NCI-H2107 treated with DMSO at 0.1 percent for 48 hours (cell line): ENCODE measurements around the gene TMEM169.
"Not testable (repeated sequence)": the region's sequence is repeated elsewhere in the genome, so short reads cannot be mapped to it uniquely, and the experiment has no call there.

ENCODE experiments used
- DNase-seq: peaks from one replicate; lab custom pipeline; 2025; ENCODE audit not compliant: unreplicated experiment; lab: John Stamatoyannopoulos, UW

The TMEM169 gene

DNA sequence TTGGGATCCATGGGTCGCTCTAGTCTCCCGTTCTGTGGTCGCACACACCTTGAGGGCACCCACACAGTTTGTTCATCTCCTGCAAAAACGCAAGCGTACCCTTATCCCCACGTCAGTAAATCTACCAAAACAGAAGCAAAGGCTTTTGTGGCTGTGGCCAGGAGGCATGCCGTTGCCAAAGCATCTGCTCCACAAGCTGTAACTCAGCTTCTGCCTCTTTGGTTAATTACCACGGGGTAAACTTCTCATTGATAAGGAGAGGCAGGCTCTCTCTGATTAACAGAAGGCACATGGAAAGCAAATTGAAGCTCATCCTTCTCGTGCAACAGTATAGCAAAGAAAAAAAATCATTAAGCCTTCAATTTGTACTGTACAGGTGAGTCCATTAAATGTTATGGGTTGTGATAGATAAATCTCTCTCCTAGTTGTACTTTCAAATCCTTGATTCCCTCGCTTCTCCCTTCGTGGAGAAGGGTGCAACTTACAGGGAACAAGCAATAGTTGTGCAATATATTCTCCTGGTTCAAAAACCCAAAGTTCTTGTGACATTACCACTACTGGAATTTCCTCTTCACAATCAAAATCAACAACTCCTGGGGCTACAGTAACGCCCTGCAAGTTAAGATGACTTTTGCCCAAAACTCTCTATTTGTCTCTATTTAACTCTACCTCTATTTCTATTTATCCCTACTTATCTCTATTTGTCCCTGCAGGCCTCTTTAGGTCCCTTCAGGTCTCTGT is 10.4 kb upstream of the TMEM169 start:
- DNase-seq = no peak

DNA sequence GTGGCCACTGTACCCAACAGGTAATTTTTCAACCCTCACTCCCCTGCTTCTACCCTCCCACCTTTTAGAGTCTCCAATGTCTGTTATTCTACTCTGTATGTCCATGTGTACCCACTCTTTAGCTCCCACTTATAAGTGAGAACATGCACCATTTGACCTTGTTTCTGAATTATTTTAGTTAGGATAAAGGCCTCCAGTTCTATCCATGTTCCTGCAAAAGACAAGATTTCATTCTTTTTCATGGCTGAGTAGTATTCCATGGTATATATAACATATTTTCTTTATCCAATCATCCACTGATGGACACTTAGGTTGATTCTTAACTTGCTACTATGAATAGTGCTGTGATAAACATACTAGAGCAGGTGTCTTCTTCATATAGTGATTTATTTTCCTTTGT is 9.2 kb upstream of the TMEM169 start:
- DNase-seq = no peak

DNA sequence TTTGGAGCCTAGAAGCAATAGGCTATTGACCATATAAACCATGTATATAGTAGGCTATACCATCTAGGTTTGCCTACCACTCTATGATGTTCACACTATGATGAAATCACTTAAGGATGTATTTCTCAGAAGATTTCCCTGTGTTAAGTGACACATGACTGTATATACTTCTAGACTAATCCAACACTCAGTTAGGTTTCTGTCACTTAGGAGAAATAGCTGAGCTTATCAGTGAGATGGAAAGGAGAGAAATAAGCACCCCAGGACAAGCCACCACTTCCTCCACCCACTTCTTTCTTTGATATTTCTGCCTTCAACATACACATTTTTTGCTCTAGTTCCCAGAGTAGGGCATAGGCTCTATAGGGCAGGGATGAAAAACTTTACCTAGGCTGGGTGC is 7.9 kb upstream of the TMEM169 start:
- no peak for DNase-seq

DNA sequence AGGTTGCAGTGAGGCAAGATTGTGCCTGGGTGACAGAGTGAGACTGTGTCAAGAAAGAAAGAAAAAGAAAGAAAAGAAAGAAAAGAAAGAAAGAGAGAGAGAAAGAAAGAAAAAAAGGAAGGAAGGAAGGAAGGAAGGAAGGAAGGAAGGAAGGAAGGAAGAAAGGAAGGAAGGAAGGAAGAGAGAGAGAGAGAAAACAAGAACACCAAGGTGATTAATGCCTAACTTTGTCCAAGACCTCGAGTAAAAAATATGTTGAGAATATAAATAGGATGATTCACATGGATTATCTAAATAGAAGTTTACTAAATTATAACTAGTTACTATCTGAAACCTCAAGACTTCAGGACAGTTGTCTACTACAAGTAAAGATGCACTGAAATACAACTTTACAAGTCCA is 7.3 kb upstream of the TMEM169 start:
- no peak for DNase-seq

DNA sequence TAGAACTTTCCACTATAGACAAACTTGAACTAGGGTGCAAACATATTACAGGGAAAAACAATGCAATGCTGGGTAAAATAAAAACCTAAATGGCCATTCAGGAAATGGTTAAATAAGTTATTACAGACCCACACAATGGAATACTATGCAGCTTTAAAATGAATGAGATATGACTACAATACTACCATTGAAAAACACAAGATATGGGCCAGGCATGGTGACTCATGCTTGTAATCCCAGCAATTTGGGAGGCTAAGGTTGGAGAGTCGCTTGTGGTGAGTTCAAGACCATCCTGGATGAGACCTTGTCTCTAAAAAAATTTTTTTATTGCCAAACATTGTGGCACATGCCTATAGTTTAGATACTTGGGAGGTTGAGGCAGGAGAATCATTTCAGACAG is 6.9 kb upstream of the TMEM169 start:
- no peak for DNase-seq

DNA sequence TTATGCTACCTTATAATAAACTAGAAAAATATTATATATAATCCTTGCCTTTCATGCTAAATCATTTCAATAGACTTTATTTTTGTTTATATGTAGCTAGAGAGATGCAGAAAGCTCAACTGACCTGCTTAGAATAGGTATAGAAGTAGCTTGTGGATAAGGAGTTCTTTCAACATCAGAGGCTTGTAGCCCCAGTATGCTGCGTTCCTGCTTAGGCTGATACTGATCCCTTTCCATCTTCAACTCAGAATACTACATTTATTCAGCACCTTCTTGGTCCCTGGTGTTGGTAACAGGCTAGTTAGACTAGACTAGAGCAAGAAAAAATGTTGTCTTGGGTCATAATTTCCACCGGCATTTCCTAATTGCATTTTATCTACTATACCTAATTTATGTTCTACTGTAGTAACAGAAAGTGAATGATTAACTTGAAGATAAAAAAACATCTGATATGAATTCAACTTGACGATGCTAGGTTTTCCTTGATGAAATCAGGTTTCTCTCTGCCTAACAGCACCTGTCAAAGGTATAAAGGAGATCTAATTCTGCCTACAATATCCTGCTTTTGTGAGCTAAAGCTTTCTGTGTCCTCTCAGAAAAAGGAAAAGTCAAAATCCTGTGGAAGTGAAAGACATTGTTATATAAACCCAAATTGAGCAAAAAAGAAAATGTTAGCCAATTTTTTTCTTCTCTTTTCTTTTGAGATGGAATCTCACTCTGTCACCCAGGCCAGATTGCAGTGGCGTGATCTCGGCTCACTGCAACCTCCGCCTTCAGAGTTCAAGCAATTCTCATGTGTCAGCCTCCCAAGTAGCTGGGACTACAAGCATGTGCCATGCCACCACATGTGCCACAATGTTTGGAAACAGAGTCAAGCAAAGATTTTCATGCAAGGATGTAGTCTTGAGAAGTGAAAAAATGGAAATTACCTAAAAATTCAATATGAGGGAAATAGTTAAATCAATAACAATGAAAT is 5.9 kb upstream of the TMEM169 start:
- no peak for DNase-seq

DNA sequence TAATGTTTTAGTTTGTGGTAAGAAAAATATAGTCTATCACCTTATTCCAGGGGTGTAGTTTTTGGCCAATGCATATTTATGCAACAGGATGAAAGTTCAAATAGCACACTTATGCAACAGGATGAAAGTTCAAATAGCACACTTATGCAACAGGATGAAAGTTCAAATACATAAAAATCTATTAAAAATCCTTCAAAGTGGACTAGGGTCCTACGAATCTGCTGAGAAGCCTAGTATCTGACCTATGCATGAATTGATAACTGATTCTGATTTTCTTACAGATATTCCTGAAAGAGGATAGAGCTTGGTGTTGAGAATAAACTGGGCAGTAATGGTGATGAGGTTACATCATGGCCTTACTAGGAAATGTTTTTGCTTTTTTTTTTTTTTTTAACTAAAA is 2.9 kb upstream of the TMEM169 start:
- DNase-seq = no peak

DNA sequence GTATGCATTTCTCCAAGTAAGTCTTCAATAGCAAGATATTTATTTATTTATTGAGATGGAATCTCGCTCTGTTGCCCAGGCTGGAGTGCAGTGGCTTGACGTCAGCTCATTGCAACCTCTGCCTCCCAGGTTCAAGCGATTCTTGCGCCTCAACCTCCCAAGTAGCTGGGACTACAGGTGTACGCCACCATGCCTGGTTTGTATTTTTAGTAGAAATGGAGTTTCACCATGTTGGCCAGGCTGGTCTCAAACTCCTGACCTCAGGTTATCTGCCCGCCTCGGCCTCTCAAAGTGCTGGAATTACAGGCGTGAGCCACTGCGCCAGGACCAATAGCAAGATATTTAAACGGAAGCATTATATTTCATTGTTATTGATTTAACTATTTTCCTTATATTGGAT is 1.7 kb upstream of the TMEM169 start:
- DNase-seq = not testable (repeated sequence)

DNA sequence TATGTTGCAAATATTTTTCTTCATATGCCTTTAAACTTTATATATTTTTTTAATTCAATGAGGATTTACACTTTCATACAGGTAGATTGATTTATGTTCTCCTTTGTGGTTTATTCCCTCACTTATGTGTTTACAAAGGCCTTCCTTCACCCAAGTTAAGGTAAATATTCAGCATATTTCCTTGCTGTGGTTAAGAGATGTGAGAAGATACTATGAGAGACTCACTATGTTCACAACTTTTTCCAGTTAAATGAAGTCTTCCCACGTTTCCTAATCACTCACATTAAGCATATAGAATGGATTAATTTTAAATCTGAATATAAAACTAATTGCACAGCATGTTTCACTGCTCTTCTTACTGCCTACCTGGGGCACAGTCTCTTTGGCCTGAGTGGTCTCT is 707 bp upstream of the TMEM169 start:
- DNase-seq = no peak

DNA sequence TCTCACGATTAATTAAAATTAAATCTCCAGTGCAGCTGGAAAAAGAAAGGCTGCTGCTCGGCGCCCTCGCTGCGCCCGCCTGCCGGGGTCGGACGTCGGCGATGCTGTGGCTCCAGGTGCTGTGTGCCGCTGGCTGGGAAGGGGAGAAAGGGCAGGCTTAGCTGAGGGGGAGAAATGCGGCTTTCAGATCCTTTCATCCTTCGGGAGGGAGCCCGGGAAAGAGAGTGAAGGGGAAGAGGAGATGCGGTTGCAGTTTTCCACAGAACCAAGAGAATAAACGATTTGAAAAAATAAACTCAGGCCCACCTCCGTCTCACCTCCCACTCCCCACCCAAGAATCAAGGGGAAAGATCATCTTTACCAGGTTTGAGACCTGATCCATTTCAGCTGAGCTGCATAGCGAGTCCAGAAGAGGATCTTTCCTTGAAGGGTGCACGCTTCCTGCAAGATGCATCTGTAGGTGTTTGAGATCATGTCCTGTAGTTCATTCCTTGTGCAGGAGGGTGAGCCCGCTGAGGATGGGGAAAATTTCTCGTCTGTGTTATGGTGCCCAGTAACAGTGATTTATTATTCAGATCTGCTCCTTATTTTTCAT is 495 bp downstream of the TMEM169 start:
- DNase-seq = peak; percentile 35

DNA sequence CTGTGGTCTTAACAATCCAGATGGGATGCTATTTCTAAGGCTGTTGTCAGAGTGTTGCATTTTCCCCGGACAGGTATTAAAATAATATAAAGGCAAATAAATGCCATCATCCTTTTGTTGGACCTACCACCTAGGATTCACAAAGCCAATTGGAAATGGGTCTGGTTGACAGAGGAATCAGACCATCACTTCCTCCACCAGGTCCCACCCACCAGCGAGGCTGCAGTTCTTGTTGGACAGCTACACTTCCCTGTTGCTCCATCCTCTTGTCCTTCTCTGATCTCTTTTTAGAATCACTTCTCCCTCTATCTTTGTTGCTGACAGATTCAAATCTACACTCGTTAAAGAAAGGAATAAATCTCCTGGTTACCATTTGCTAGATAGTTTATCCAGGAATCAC is 1.1 kb downstream of the TMEM169 start:
- DNase-seq = no peak

DNA sequence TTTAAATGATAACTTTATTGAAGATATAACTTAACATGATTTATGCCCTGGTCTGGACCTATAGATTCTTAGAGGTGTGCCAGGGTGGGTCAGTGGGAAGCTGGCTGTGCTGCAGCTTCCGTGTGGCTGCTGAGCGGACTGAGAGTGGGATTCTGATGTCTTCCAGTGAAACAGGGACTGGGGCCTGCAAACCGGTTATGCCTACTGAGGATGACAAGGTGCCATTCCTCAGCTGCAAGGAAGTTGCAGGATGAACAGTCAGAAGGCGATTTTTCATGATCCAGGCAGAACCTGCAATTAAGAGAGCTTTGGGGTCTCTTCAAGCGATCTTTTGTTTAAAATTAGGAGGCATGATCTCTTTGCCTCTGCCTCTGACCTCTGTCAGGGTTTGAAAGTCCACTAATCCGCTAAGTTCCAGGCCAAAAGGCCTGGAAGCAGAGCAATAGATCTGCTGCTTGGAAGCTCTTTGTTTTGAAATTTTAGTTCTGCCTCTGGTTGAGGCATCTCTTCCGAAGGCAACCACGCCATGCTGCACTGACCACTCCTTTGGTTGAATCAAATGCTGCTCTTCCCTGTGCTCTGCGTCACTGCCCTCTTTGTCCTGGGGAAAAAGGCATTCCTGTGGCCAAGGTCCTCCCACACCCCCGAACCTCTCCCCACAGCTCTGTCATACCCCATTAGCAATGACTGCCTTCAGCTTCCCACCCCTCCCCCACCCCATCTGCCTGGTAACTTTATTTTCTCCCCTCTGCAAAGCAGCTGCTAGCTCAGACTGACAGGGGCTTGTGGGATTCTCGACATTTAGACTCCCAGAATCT is 2.0 kb downstream of the TMEM169 start:
- peak; percentile 60 for DNase-seq

DNA sequence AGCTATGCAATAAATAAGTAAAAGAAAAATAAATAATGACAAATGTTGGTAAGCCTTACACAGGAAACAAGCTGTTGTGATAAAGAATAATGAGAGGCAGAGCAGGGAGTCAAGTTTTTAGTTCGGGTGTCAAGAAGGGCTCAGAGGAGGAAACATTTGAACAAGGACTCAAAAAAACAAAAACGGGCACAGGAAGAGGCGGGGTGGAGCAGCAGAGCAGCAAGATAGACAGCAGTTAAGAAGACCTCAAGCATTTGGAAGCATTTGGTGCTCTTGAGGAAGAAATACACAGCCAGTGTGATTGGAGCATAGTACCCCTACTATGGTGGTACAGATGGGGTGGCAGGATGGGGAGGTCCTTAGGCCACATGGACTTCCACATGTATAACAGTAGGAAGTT is 2.8 kb downstream of the TMEM169 start:
- no peak for DNase-seq

DNA sequence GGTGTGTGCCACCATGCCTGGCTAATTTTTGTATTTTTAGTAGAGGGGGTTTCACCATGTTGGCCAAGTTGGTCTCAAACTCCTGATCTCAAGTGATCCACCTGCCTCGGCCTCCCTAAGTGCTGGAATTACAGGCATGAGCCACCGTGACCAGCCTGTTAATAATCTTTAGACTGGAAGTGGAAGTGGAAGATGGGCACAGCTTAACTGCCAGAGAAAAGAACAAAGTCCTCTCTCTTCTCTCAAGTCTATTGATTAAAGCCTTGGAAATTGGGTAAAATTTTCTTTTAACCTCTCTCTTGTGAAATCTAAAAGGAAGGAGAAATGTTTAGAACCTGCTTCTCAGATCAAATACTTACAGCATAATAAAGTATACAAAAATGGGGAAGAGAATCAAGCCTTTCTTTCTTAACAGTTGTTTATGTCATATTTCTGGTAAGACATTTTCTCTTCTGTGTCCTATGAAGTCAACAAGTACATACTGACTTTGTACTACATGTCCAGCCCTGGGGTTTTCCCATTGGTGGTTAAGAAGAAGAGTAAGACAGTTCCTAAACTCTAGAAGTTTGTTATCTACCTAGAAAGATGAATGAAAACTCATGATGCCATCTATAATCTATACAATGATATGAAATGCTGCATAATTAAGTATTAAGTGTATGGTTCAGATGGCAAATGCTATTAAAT is 4.6 kb downstream of the TMEM169 start:
- no peak for DNase-seq

DNA sequence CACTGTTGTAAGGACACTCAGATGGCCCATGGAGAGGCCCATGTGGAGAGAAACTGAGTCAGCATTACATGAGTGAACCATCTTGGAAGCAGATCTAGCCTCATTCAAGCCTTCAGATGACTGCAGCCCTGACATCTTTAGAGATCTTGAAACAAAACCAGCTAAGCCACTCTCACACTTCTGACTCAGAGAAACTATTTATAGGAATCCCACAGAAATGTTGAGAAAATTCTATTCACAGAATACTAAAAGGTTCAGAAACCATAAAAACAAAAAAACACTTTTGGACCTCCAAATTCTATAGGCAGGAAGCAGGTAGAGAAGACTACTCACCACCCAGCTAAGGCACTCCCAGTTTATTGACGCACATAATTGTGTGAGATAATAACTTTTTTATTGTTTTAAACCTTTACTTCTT is 8.7 kb downstream of the TMEM169 start:
- DNase-seq = no peak

DNA sequence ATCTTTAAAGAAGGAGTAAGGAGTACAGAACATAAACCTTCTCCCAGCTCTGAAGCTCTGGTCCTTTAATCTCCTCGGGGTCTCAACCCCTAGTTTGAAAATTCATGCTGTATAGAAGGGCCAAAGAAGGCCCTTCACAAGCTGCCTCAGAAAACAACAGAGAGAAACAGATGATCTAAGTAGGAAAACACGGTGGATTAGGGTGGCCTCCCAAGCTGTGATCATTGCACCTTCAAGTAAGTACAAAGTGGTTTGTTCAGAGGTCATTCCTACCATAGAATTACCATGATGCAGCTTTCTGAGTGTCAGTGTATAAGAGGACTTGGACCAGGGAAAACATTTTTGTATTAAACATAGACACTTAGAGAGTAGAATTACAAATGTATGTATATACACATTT is 10.9 kb downstream of the TMEM169 start:
- DNase-seq = no peak

DNA sequence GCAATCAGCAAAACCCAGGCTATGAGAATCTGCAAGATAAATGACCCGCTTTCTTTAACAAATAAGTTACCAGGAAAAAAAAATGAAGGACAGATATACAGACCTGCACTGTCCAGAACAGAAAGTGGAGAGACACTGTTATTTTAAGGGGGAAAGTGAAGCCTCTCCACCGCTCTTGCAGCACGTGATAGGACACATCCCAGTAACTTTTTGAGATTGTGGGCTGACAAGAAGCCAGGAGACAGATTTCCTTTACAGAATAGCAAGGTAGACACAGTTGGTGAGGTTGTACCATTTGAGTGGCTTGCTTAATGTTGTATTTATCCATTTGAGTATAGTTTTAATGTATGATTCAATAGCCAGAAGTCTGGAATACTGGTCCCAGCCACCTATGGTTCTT is 13.0 kb downstream of the TMEM169 start:
- DNase-seq = no peak

DNA sequence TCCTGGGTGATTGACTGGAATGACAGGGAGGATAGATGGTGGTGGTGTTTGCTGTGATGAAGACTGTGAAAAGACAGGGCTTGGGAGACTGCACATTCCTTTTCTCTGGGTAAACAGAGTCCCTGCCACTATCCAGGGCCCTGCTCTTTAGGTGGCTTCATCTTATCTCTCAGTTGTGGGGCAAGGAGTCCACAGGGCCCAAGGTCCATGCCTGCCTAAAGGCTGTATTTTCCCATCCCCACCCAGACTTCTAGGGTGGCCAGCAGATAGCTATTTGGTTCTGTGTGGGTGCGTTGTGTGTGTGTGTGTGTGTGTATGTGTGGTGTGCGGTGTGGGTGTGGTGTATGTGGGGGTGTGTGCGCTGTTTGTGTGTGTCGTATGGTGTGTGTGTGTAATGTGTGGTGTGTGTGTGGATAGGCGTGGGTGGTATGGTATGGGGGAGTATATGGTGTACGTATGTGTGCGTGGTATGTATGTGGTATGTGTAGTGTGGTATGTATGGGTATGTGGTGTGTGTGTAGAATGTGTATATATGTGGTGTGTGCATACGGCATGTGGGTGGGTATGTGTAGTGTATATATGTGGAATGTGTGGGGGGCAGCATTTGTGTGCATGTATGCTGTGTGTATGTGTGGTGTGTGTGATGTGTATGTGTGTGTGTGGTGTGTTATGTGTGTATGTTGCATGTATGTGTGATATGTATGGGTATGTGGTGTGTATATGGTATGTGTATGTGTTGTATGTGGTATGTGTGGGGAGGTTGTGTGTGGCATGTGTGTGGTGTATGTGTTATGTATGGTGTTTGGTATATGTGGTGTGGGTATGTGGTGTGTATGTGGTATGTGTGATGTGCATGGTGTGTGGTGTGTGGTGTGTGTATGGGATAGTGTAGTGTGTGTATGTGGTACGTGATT is 17.0 kb downstream of the TMEM169 start:
- no peak for DNase-seq

DNA sequence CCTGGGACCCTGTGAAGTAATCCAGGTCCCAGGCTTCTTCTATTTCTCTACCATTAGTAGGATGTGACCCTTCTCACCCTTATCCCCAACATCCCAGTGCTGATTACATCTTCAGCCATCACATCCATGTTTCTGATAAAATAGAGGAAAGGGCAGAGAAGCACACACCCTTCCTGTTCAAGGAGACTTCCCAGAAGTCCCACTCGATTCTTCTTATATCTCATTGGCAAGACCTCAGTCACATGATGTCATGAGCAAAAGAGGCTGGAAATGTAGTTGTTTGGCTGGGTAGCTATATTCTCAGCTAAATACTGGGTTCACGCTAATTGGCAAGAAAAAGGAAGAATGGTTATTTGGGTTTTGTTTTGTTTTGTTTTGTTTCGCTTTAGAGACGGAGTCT is 19.4 kb downstream of the TMEM169 start:
- DNase-seq = no peak
